ENCODE data around the gene CDC25B. TPM values are rescaled to one million over a fixed set of nuclear protein-coding genes. Genes with fewer than 3 reads are reported as not detected.
A peak's percentile ranks its signal among the peaks of the same experiment; 100 is the strongest.

The CDC25B gene
- total RNA-seq, 1 donor = 23.5 TPM

GRCh38 chr20:3812975-3813847 lies 17.1 kb downstream of the CDC25B start:
- Histone ChIP-seq H3K9me3 (ENCODE audit: low read depth, low read length) (no peaks in the 10 kb centered on the region), H4K20me1 (ENCODE audit: insufficient read depth, low read length) (no peaks in the 10 kb centered on the region), H3K4me1 (ENCODE audit: insufficient read depth, low read length) (peaks cover 26% of the 10 kb centered on the region), H3K27me3 (ENCODE audit: insufficient read depth, low read length) (no peaks in the 10 kb centered on the region), H3K4me2 (ENCODE audit: insufficient read depth, low read length) (no peak overlapping the region), H3K4me3 (ENCODE audit: insufficient read depth, low read length) (no peak overlapping the region), H3K27ac (ENCODE audit: low read depth, low read length) (no peak overlapping the region), H2AFZ (ENCODE audit: low read length) (no peak overlapping the region), H3K79me2 (ENCODE audit: insufficient read depth, low read length) (peaks cover 6% of the 10 kb centered on the region), H3K36me3 (ENCODE audit: insufficient read depth, low read length) (no peaks in the 10 kb centered on the region)
- peak; percentile 5 for DNase-seq (ENCODE audit: insufficient read length, low spot score, missing footprints)
- TF ChIP-seq CTCF (IDR thresholded peaks at IDR 0.05; ENCODE audit: extremely low read depth, low read depth, low read length) = no peak

- no peak for TF ChIP-seq CTCF (IDR thresholded peaks at IDR 0.05; ENCODE audit: extremely low read depth, low read depth, low read length)
- Histone ChIP-seq H4K20me1 (ENCODE audit: insufficient read depth, low read length) (no peaks in the 10 kb centered on the region), H2AFZ (ENCODE audit: low read length) (no peak overlapping the region), H3K4me2 (ENCODE audit: insufficient read depth, low read length) (no peak overlapping the region), H3K9me3 (ENCODE audit: low read depth, low read length) (no peaks in the 10 kb centered on the region), H3K27me3 (ENCODE audit: insufficient read depth, low read length) (no peaks in the 10 kb centered on the region), H3K27ac (ENCODE audit: low read depth, low read length) (no peak overlapping the region), H3K4me1 (ENCODE audit: insufficient read depth, low read length) (peaks cover 27% of the 10 kb centered on the region), H3K36me3 (ENCODE audit: insufficient read depth, low read length) (no peaks in the 10 kb centered on the region), H3K4me3 (ENCODE audit: insufficient read depth, low read length) (no peak overlapping the region), H3K79me2 (ENCODE audit: insufficient read depth, low read length) (peaks cover 4% of the 10 kb centered on the region)
- peak; percentile 21 for DNase-seq (ENCODE audit: insufficient read length, low spot score, missing footprints)
These were observed 17.9 kb downstream of the CDC25B start for GRCh38 chr20:3813848-3814581.

- peak; percentile 14 for DNase-seq (ENCODE audit: insufficient read length, low spot score, missing footprints)
- H3K27ac ChIP-seq (ENCODE audit: low read depth, low read length) = no peak overlapping the region
- H2AFZ ChIP-seq (ENCODE audit: low read length) = no peak overlapping the region
- no peaks in the 10 kb centered on the region for H3K27me3 ChIP-seq (ENCODE audit: insufficient read depth, low read length)
- H3K4me2 ChIP-seq (ENCODE audit: insufficient read depth, low read length) = no peak overlapping the region
- H4K20me1 ChIP-seq (ENCODE audit: insufficient read depth, low read length) = no peaks in the 10 kb centered on the region
- no peak for TF ChIP-seq CTCF (IDR thresholded peaks at IDR 0.05; ENCODE audit: extremely low read depth, low read depth, low read length)
- H3K36me3 ChIP-seq (ENCODE audit: insufficient read depth, low read length) = no peaks in the 10 kb centered on the region
- H3K9me3 ChIP-seq (ENCODE audit: low read depth, low read length) = no peaks in the 10 kb centered on the region
- peaks cover 4% of the 10 kb centered on the region for H3K79me2 ChIP-seq (ENCODE audit: insufficient read depth, low read length)
- peaks cover 32% of the 10 kb centered on the region for H3K4me1 ChIP-seq (ENCODE audit: insufficient read depth, low read length)
- H3K4me3 ChIP-seq (ENCODE audit: insufficient read depth, low read length) = no peak overlapping the region
These were observed 18.9 kb downstream of the CDC25B start for GRCh38 chr20:3814928-3815495.

All from osteoblast (primary cell).